ENCODE data around the gene CREBBP. TPM values are rescaled to one million over a fixed set of nuclear protein-coding genes. Genes with fewer than 3 reads are reported as not detected.
"Not testable (repeated sequence)": the region's sequence is repeated elsewhere in the genome, so short reads cannot be mapped to it uniquely, and the experiment has no call there.

Gene CREBBP
- total RNA-seq, 1 experiment from 2014 or later, result 79.1 TPM

- H3K36me3 Mint-ChIP-seq (ENCODE audit: insufficient read depth in 1 of 3, low read depth in 3 of 3), result peaks cover 5 to 35% (median 19%) of the 10 kb centered on the region in 3 experiments; a peak in 6 of 7 replicates
- no peak overlapping the region for H3K23ac ChIP-seq (ENCODE audit: insufficient read length, low read depth, low read length)
- no peak overlapping the region for H3K14ac ChIP-seq (ENCODE audit: insufficient read depth, low read length)
- peaks cover 31 to 34% of the 10 kb centered on the region in 2 experiments for H3K4me1 Mint-ChIP-seq
- H2BK20ac ChIP-seq (ENCODE audit: low read depth, low read length, poor library complexity, severe bottlenecking), result no peak overlapping the region
- H3K4ac ChIP-seq (ENCODE audit: low read depth, low read length), result no peak overlapping the region
- H2BK12ac ChIP-seq (ENCODE audit: insufficient read length, low read depth, low read length), result no peak overlapping the region
- H3K79me1 ChIP-seq (ENCODE audit: insufficient read depth, low read depth, low read length, poor library complexity, severe bottlenecking), result peaks cover 2% of the 10 kb centered on the region
- no peak overlapping the region for H3T11ph ChIP-seq (ENCODE audit: low read length)
- H3K23me2 ChIP-seq (ENCODE audit: insufficient read length, low read depth, low read length, poor library complexity, severe bottlenecking), result peaks cover 8% of the 10 kb centered on the region
- no peak overlapping the region for H2BK120ac ChIP-seq (ENCODE audit: low read depth, low read length, poor library complexity, severe bottlenecking)
- H2AK5ac ChIP-seq (ENCODE audit: insufficient read length, low read length), result no peak overlapping the region
- no peaks in the 10 kb centered on the region; the same call in 1 of the 2 replicates for H3K4me1 ChIP-seq (ENCODE audit: insufficient read depth, low read length)
- H3K4me3 Mint-ChIP-seq, result peak overlapping the region; percentile 6 to 36; a peak in 4 of 5 replicates
- no peak overlapping the region for H4K91ac ChIP-seq (ENCODE audit: insufficient read length, low read depth, low read length)
- no peak overlapping the region for H3K27ac ChIP-seq (ENCODE audit: insufficient read length, low read depth, low read length)
- H3K4me2 ChIP-seq (ENCODE audit: insufficient read depth, insufficient read length, low read length), result no peak overlapping the region
- no peak overlapping the region for H4K8ac ChIP-seq (replicated peaks; ENCODE audit: insufficient read length, low read depth, low read length)
- no peaks in the 10 kb centered on the region for H3K27me3 ChIP-seq (ENCODE audit: insufficient read depth, low read length)
- H3K9me3 Mint-ChIP-seq, result no peaks in the 10 kb centered on the region; a peak in 1 of 5 replicates
- no peak overlapping the region for H3K9ac ChIP-seq (ENCODE audit: extremely low read depth, insufficient read length, low read length)
- H3K79me2 ChIP-seq (ENCODE audit: insufficient read depth, low read length), result peaks cover 20% of the 10 kb centered on the region; the same call in 1 of the 2 replicates
- H2BK5ac ChIP-seq (ENCODE audit: insufficient read length, low read length), result no peak overlapping the region
- no peak for TF ChIP-seq CTCF (conservative IDR thresholded peaks at IDR 0.05)
- H4K20me1 ChIP-seq (ENCODE audit: control insufficient read depth, insufficient read depth, insufficient read length), result no peaks in the 10 kb centered on the region
- H3K27ac Mint-ChIP-seq, result no peak overlapping the region
- WGBS (ENCODE audit: extremely low coverage, insufficient read length, low lambda C conversion rate), result no CpG with 5 or more reads among the region's 7 CpGs
- H2BK15ac ChIP-seq (ENCODE audit: low read depth, low read length), result no peak overlapping the region
- H4K5ac ChIP-seq (ENCODE audit: insufficient read length, low read depth, low read length), result no peak overlapping the region
- H3K56ac ChIP-seq (ENCODE audit: insufficient read length, low read depth, low read length), result no peak overlapping the region
- no peak overlapping the region for H2AFZ ChIP-seq (ENCODE audit: low read length)
- no peaks in the 10 kb centered on the region; the same call in none of the 2 replicates for H3K27me3 Mint-ChIP-seq (ENCODE audit: low read depth)
- H3K9me3 ChIP-seq (ENCODE audit: control insufficient read depth, low read depth, low read length), result no peaks in the 10 kb centered on the region
- H3K18ac ChIP-seq (ENCODE audit: insufficient read length, low read depth, low read length), result no peak overlapping the region
- no peak for DNase-seq
These were observed 165.1 kb downstream of the CREBBP start for GRCh38 chr16:3715430-3715829.

- H3K27ac ChIP-seq (ENCODE audit: insufficient read length, low read depth, low read length), result not testable (repeated sequence)
These were observed 166.1 kb downstream of the CREBBP start for GRCh38 chr16:3714378-3714777.

More at GRCh38 chr16:3714378-3714777, 166.1 kb downstream of the CREBBP start:
- peaks cover 20% of the 10 kb centered on the region; the same call in 1 of the 2 replicates for H3K79me2 ChIP-seq (ENCODE audit: insufficient read depth, low read length)
- not testable (repeated sequence) for H2BK5ac ChIP-seq (ENCODE audit: insufficient read length, low read length); H3K9me3 Mint-ChIP-seq; H3K4me3 Mint-ChIP-seq; H4K5ac ChIP-seq (ENCODE audit: insufficient read length, low read depth, low read length); H3K56ac ChIP-seq (ENCODE audit: insufficient read length, low read depth, low read length); H3K4me2 ChIP-seq (ENCODE audit: insufficient read depth, insufficient read length, low read length); H3K14ac ChIP-seq (ENCODE audit: insufficient read depth, low read length); DNase-seq; H2BK12ac ChIP-seq (ENCODE audit: insufficient read length, low read depth, low read length); H3K79me1 ChIP-seq (ENCODE audit: insufficient read depth, low read depth, low read length, poor library complexity, severe bottlenecking); H3K18ac ChIP-seq (ENCODE audit: insufficient read length, low read depth, low read length); H4K91ac ChIP-seq (ENCODE audit: insufficient read length, low read depth, low read length); H2AFZ ChIP-seq (ENCODE audit: low read length); H3K4me1 ChIP-seq (ENCODE audit: insufficient read depth, low read length); H3K9me3 ChIP-seq (ENCODE audit: control insufficient read depth, low read depth, low read length); H3K23ac ChIP-seq (ENCODE audit: insufficient read length, low read depth, low read length); H2BK20ac ChIP-seq (ENCODE audit: low read depth, low read length, poor library complexity, severe bottlenecking); H4K8ac ChIP-seq (replicated peaks; ENCODE audit: insufficient read length, low read depth, low read length); H2BK120ac ChIP-seq (ENCODE audit: low read depth, low read length, poor library complexity, severe bottlenecking); H3K27me3 ChIP-seq (ENCODE audit: insufficient read depth, low read length); H4K20me1 ChIP-seq (ENCODE audit: control insufficient read depth, insufficient read depth, insufficient read length); H2BK15ac ChIP-seq (ENCODE audit: low read depth, low read length); H3K27me3 Mint-ChIP-seq (ENCODE audit: low read depth); H2AK5ac ChIP-seq (ENCODE audit: insufficient read length, low read length); H3K4ac ChIP-seq (ENCODE audit: low read depth, low read length); H3T11ph ChIP-seq (ENCODE audit: low read length); H3K23me2 ChIP-seq (ENCODE audit: insufficient read length, low read depth, low read length, poor library complexity, severe bottlenecking); H3K9ac ChIP-seq (ENCODE audit: extremely low read depth, insufficient read length, low read length)
- WGBS (ENCODE audit: extremely low coverage, insufficient read length, low lambda C conversion rate), result no CpG with 5 or more reads among the region's 10 CpGs
- peaks cover 28 to 30% of the 10 kb centered on the region in 2 experiments for H3K4me1 Mint-ChIP-seq
- peak overlapping the region in 1 of 3 experiments; percentile 21; a peak in 1 of 7 replicates for H3K27ac Mint-ChIP-seq
- H3K36me3 Mint-ChIP-seq (ENCODE audit: insufficient read depth in 1 of 3, low read depth in 3 of 3), result peaks cover 10 to 43% (median 24%) of the 10 kb centered on the region in 3 experiments; a peak in 6 of 7 replicates

Data from H9 (cell line).